ENCODE results near the gene S1PR4.
"Not testable (repeated sequence)": the region's sequence is repeated elsewhere in the genome, so short reads cannot be mapped to it uniquely, and the experiment has no call there.

The S1PR4 gene

DNA sequence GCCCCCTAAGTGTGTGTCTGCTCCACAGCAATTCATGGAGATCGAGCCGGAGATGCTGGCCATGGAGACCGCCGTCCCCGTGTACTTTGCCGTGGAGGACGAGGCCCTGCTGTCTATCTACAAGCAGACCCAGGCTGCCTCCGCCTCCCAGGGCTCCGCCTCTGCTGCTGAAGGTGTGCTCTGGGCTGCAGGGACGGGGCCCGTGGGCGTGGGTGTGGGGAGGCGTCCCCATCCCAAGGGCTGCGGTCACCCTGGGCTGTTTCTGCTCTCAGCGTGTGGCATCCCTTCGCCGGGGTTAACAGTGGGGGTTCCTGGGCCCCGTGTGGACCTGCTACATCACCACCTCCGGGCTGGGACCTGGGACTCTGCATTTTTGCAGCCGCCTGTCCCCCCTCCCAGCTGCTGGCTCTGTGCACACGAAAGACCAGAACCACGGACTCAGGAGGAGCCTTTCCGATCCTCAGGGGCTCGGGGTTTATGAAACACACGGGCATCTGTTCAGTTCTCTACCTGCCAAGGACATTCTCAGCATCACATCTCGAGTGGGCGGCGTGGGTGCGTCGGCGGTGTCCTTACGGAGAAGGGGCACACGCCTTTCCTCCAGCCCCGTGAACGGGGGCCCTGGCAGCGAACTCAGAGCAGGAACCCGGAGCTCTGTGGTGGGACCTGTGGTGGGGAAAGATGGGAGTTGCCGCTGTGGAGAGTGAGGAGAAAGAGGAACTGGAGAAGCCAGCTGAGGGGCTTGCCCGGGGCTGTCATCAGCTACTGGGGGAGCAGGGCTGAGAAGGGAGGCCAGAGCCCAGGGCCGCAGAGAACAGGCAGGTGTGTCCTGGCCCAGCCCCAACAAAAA lies 14.9 kb downstream of the S1PR4 start:
- in situ Hi-C loops (cut with MboI; ENCODE audit: low sequenced_read_pairs) = no loop called here

GRCh38 chr19:3194106-3195087 lies 15.8 kb downstream of the S1PR4 start:
- in situ Hi-C loops (cut with MboI; ENCODE audit: low sequenced_read_pairs) = no loop called here

DNA sequence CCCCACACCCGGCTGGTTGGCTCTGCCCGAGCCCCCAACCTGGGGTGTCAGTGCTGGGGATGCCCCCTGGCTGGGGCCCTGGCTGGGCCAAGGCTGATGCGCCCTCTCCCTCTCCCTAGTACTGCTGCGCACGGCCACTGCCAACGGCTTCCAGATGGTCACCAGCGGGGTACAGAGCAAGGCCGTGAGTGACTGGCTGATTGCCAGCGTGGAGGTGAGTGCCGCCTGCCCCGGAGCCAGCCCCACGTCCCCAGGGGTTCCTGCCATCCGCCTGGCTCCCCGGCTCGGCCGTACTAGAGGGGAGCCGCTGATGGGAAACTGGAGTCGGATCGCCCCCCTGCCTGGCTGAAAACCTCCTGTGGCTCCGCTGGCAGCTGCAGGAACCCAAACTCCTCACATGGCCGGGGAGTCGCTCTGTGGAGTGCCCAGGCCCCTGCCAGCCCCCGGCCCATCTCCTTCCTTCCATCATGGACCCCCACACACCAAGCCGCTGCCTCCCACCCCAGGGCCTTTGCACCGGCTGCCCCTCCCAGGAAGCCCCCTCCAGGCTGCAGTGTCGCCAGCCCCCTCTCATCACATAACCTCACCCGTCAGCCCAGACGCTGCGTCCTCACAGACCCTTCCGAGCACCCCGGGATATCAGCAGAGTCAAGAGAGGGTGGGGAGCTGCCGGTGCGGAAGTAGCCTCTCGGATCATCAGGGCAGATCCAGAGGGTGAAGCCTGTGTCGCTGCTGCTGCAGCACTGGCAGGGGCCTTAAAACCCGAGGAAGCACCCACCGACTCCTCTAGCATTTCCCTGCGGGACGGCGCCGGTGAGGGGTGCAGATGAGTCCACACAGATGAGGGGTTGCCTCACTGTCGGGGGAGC lies 17.7 kb downstream of the S1PR4 start:
- in situ Hi-C loops (cut with MboI; ENCODE audit: low sequenced_read_pairs) = no loop called here

GRCh38 chr19:3196933-3197205 lies 18.3 kb downstream of the S1PR4 start:
- in situ Hi-C loops (cut with MboI; ENCODE audit: low sequenced_read_pairs) = no loop called here

GRCh38 chr19:3198901-3199700 lies 20.5 kb downstream of the S1PR4 start:
- in situ Hi-C loops (cut with MboI; ENCODE audit: low sequenced_read_pairs) = no loop called here

- in situ Hi-C loops (cut with MboI; ENCODE audit: low sequenced_read_pairs) = no loop called here
These were observed 22.6 kb downstream of the S1PR4 start for GRCh38 chr19:3201072-3201700.

GRCh38 chr19:3201911-3202310 lies 23.3 kb downstream of the S1PR4 start:
- in situ Hi-C loops (cut with MboI; ENCODE audit: low sequenced_read_pairs) = no loop called here

- in situ Hi-C loops (cut with MboI; ENCODE audit: low sequenced_read_pairs) = no loop called here
These were observed 23.8 kb downstream of the S1PR4 start for GRCh38 chr19:3202346-3202745.

- in situ Hi-C loops (cut with MboI; ENCODE audit: low sequenced_read_pairs) = not testable (repeated sequence)
These were observed 24.3 kb downstream of the S1PR4 start for GRCh38 chr19:3202895-3203294.

DNA sequence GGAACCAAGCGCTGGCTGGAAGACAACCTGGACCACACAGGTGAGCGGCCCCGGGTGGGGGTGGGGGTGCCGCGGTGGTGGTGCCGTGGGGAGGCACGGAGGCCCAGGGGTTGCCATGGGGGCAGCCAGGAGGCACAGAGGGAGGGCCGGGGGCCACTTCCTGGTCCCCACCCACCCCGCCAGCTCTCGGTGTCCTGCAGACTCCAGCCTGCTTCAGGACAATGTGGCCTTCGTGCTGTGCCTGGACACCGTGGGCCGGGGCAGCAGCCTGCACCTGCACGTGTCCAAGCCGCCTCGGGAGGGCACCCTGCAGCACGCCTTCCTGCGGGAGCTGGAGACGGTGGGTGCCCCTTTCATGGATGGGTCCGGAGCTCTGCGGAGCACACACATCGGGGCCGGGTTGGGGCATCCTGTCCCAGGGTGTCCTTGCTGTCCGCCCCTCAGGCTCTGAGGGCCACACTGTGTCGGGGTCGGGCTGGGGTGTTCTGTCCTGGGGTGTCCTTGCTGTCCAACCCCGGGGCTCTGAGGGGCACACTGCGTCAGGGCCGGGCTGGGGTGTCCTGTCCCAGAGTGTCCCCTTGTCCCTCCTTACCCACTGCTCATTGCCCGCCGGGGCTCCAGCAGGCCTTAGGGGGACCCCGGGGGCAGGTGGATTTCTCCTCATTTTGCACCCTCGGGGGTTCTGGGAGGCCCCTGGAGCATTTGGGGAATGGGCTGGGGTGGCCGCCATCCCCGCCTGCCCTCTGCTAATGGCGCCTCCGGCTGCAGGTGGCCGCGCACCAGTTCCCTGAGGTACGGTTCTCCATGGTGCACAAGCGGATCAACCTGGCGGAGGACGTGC lies 25.5 kb downstream of the S1PR4 start:
- in situ Hi-C loops (cut with MboI; ENCODE audit: low sequenced_read_pairs) = no loop called here

DNA sequence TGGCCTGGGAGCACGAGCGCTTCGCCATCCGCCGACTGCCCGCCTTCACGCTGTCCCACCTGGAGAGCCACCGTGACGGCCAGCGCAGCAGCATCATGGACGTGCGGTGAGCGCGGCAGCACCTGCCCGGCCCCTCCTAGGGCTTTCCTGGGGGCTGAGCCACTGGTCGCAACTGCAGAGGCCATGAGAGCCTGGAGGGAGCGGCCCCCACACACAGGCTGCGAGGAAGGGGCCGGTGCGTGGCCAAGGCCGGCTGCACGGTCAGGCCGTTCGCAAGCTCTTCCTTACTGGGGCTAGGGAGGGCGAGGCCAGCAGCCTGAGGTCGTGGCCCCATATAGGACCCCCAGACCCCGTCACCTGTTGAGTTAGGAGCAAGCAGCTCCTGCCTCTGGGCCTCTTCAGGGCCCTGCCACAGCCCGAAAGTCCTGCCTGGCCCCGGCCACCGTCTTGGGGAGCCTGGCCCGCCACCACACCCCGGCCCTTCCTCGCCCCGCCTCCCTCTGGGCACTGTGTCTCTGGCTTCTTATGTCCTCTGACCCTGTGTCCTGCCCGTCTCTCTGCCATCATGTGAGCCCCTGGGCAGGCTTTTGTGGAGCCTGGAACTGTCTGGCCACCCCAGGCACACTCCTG lies 26.2 kb downstream of the S1PR4 start:
- in situ Hi-C loops (cut with MboI; ENCODE audit: low sequenced_read_pairs) = no loop called here

GRCh38 chr19:3206216-3206953 lies 27.8 kb downstream of the S1PR4 start:
- in situ Hi-C loops (cut with MboI; ENCODE audit: low sequenced_read_pairs) = no loop called here

DNA sequence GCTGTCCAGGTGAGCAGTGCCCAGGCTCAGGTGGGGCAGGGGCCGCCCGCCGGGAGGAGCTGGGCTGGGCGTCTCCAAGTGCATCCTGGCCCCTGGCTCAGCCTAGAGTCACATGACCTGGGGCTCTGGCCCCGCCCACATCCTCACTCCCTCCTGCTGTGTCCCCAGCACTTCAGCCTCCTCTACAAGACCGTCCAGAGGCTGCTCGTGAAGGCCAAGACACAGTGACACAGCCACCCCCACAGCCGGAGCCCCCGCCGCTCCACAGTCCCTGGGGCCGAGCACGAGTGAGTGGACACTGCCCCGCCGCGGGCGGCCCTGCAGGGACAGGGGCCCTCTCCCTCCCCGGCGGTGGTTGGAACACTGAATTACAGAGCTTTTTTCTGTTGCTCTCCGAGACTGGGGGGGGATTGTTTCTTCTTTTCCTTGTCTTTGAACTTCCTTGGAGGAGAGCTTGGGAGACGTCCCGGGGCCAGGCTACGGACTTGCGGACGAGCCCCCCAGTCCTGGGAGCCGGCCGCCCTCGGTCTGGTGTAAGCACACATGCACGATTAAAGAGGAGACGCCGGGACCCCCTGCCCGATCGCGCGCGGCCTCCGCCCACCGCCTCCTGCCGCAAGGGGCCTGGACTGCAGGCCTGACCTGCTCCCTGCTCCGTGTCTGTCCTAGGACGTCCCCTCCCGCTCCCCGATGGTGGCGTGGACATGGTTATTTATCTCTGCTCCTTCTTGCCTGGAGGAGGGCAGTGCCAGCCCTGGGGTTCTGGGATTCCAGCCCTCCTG lies 29.1 kb downstream of the S1PR4 start:
- in situ Hi-C loops (cut with MboI; ENCODE audit: low sequenced_read_pairs) = no loop called here

- in situ Hi-C loops (cut with MboI; ENCODE audit: low sequenced_read_pairs) = no loop called here
These were observed 30.0 kb downstream of the S1PR4 start for GRCh38 chr19:3208317-3209207.

DNA sequence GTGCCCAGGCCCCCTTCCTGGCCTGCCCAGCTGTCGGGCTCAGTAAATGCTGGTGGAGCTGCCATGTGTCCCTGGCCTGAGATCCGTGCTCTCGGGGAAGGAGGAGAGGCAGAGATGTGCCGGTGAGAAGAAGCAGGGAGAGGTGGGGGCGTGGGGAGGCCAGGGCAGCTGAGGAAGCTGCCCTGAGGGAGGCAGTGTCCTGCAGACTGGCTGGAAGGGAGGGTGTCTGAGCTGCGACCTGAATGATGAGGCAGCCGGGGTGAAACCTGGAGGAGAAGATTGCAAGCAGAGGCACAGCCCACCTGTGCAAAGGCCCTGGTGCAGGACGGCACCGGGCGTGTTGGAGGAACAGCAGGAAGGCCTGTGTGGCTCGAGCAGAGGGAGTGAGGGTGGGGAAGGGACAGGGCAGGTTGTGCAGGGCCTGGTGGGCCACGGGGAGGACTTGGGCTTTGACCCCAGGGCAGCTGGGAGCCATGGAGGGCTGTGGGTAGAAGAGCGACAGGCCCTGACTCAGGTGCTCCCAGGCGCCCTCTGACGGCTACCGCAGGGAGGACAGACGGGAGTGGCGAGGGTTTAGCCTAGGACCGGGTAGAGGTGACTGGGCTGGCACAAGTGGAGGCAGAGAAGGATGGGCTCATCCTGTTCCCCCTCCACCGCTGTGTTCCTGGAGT lies 31.9 kb downstream of the S1PR4 start:
- in situ Hi-C loops (cut with MboI; ENCODE audit: low sequenced_read_pairs) = no loop called here

Data from hTERT RPE-1 (cell line).